Lower leg skin (tissue), 3 donors: ENCODE data around the gene EFCAB12.

Source experiments
- CTCF ChIP-seq, 3 donors: fragments of 450-650 bp; IDR thresholded peaks; one replicate each; pipeline ENCODE4 v1.5.1; 2016; ENCODE audit warnings: antibody characterized with exemption in 3 of 3, mild to moderate bottlenecking in 3 of 3, moderate library complexity in 2 of 3
- POLR2A ChIP-seq, 2 donors: fragments of 450-650 bp; IDR thresholded peaks; one replicate each; pipeline ENCODE4 v1.6.1; 2016 to 2017; ENCODE audit warnings: antibody characterized with exemption in 2 of 2, mild to moderate bottlenecking in 1 of 2, moderate library complexity in 1 of 2

- TF ChIP-seq CTCF (IDR thresholded peaks at IDR 0.05) (no peak), POLR2A (IDR thresholded peaks at IDR 0.05) (no peak)
These were observed 25.0 kb downstream of the EFCAB12 start for GRCh38 chr3:129403450-129403849.
